ENCODE measurements around the gene EXOC7.
"Not testable (repeated sequence)": the region's sequence is repeated elsewhere in the genome, so short reads cannot be mapped to it uniquely, and the experiment has no call there.

The EXOC7 gene

DNA sequence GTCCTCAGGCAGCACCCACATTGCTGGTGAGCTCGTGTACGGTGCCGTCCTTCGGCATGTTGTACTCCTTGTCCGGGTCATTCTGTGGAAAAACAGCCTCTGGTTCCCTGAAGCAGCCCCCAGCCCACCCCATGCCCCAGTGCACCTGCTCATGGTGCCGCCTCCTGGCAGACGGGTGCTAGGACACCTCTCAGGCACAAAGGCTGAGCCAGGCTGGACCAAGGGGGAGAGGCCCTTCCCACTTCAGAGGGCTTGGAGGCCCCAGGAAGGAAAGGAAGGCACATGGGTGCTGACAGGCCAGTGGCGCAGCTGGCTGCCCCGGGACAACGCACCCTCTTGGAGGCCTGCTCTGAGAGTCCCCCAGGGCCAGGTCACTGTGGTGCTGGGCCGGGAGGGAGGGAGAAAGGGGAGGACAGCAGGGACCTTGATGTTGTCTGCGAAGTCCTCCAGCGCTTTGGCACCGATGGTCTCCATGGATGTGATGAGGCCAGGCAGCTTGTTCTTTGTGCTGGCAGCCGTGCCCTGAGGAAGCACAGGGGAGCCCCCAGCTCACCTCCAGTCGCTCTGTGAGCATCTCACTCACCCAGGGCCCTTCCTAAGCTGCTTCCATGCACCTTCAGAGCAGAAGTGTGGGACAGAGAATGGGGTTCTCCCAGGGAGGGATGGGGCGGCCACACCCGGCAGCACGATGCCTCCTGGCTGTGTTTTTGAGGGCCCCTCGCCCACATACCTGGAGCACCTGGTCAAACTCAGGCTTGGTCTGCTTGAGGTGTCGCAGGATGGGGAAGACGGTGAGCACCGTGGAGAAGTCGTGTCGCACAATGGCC, 15.3 kb downstream of the EXOC7 start:
- in situ Hi-C loops (cut with MboI; ENCODE audit: low sequenced_read_pairs): no loop called here

DNA sequence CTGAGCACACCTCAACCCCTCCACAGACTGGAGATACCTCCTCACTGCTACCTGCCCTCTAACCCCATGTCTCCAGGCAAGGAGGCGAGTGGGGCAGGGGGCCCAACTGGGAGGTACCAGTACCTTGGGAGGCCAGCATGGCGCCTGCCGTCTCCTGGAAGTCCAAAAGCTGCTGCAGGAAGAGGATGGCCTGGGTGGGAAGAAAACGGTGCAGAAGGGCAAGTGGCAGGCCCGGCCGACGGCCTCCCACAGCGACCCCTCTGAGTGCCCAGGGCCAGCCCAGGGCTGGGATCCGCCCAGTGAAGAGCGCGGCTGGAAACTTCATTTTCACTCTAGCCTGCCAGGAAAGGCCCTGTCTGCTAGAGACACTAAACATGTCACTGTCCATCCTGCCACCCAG, 16.1 kb downstream of the EXOC7 start:
- in situ Hi-C loops (cut with MboI; ENCODE audit: low sequenced_read_pairs): no loop called here

DNA sequence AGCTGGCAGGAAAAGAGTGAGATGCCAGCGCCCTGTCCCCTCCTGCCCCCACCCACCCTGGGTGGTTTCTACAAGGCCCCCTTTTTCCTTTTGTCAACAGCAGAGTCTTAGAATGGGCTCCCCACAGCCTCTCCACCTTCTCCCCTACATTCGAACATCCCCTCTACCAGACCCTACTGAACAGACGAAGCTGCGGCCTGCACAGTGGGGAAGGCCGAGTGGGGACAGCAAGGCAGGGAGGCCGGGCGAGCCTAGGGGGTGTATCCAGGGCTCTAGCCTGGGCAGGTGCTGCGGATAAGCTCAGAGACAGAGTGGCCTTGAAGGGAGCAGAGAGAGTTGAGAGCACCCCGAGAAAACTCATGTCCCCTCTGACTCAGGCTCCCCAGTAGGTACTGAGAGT, 17.2 kb downstream of the EXOC7 start:
- in situ Hi-C loops (cut with MboI; ENCODE audit: low sequenced_read_pairs): no loop called here

DNA sequence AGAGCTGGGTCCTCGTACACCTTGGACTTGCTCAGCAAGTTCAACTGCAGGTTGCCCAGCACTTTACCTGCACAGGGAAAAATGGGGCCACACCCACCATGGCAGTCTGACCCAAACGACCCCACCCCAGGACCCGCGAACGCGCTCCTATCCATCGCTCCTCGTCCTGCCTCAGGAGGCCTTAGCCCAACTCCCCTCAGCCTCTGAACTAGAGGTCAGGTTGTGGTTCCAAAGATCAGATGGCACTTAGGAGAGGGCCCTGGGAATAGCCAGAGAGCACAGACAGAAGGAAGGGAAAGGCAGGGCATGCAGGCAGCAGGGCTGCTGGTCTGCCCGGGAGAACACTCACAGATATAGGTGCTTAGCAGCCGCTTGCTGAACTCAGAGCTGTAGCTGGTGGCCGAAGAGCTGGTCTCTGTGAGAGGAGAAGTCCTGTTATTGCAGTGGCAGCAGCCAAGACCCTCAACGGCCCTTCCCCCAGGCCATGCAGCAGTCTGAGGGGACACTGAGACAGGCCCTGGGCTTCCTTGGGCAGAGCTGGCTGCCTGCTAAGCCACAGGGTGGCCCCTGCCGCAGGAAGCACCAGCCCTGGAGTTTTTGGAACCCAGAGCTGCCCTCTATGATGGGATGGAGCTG, 17.7 kb downstream of the EXOC7 start:
- in situ Hi-C loops (cut with MboI; ENCODE audit: low sequenced_read_pairs): no loop called here

DNA sequence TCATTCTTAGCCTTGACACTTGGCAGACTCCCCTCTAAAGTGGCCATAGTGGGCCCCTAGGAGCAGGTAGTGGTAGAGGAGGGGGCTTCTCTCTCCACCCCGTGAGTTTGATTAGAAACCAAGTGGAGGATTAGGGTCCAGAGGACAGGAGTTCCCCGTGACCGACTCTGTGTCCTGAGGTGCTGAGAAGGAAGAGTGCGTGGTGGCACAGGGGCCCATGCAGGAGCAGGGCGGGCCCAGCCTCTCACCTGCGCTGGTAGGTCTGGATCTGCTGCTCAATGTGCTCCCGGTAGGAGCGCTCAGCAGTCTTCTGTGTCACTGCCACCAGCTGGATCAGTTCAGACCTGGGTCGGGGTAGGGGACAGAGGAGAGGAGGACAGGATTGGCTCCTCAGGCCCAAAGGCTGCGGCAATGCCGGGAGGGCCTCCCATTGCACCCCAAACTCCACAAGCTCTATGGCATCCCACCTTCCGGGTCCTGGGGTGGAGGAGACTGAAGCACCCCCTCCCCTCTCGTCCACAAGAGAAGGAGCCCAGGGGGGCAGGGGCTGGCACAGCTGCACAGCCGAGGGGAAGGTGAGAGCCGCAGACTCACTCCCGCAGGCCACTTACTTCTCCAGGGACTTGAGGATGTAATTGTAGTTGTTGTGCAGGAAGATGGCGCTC, 18.4 kb downstream of the EXOC7 start:
- in situ Hi-C loops (cut with MboI; ENCODE audit: low sequenced_read_pairs): no loop called here

DNA sequence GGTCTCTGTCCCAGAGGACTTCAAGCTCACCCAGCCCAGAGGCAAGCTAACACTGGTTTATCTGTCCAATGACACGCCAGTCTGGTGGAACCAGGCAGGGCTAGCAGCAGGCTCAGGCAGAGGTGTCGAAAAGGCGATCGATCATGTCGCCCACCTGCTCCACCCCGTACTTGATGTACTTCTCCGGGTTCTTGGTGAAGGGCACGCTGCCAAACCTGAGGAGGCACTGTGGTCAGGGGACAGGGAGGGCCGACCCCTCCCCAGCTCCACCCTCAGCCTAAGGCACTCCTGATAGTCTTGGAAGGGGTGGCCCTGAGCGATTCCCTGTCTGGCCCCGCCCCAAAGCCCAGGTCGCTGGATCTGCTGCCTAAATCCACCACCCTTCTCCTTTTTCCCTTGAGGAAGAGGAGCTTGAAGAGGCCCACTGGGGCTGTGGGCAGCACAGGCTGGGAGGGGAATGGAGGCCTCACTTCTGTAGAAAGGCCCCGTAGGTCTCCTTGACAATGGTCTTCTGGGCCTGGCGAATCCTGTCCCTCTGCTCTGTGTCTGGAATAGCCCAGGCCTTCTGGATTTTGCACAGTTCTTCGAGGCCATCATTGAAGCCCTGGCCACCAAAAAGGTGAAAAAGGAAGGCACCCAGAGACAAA, 19.9 kb downstream of the EXOC7 start:
- in situ Hi-C loops (cut with MboI; ENCODE audit: low sequenced_read_pairs): no loop called here

DNA sequence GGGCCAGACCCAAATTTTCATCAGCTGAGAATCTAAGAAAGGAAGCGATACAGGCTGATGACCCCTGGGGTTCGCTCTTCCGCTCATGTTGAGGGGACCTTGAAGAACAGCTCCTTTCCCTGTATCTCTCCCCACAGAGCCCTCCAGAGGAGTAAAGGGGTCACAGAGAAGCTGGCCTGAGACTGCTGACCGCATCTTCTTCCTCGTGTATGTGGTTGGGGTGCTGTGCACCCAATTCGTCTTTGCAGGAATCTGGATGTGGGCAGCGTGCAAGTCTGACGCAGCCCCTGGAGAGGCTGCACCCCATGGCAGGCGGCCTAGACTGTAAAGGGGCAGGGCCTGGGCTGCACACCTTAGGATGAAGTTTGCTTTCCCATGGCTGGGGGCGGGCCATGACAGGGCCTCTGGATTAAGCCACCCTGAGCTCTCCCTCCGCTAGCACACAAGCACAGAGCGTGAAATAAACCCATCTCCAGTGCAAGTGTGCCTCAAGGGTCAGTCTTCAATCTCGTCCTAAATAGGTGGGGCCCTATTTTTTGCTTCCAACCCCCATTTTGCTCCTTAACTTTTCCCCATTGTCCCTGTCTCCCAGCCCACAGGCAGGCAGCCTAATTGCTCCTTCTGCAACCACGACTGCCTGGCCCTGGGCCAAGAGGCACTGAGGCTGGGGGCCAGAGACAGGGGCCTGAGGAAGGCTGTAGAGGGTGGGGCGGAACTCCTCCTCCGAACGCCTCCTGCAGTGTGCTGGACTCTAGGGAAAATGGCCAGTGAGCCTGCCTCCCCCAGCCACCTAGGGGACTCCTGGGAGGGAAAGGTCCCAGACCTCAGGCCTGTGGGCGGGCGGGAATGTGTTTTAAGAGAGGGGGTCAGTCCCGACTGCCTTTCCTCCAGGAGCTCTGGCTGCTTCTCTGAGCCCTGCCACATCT, 21.0 kb downstream of the EXOC7 start:
- in situ Hi-C loops (cut with MboI; ENCODE audit: low sequenced_read_pairs): no loop called here

DNA sequence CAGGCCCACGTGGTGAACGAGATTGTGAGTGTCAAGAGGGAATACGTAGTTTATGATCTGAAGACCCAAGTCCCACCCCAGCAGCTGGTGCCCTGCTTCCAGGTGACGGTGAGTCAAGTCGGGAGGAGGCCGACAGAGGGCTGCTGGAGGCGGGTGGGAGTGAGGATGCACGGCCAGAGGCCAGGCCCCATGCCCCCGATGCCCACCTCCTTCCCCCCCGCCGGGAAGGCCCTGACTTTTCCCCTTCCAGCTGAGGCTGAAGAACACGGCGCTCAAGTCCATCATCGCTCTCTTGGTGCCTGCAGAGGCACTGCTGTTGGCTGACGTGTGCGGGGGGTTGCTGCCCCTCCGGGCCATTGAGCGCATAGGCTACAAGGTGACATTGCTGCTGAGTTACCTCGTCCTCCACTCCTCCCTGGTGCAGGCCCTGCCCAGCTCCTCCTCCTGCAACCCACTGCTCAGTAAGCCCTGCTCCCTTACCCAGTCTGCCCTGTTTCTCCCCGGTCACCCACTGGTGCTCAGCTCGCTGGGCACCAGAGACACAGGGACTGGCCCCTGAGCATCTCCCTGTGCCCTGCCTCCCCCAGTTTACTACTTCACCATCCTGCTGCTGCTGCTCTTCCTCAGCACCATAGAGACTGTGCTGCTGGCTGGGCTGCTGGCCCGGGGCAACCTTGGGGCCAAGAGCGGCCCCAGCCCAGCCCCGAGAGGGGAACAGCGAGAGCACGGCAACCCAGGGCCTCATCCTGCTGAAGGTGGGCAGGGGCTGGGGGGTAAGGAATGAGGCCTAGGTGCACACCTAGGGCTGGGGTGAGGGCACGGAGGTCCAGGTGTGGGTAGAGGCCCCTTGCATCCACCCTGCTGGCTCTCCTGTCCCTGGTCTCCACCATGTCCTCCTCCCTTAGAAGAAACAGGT, 22.0 kb downstream of the EXOC7 start:
- in situ Hi-C loops (cut with MboI; ENCODE audit: low sequenced_read_pairs): no loop called here

DNA sequence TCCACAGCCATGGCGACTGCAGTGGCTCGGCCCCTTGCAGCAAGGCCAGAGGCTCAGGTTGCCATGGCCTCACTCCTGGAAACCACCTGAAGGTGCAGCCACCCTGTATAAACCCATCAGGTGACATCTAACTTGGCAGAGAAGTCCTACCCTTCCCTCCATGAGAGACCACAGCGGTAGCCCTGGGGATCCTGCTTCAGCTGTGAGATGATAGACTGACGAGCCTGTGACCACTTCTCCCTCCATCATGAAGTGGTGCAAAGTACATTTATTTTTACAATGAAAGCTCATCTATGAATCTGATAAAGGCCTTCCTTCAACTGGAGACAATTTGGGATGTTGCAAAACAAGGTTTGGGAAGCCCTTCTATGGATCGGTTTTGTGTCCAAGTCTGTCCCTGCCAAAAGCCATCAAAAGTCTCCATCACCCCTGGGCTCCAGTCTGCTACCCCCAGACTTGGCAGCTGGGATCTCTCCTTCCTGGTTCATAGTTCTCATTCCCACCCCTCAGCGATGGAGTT, 22.8 kb downstream of the EXOC7 start:
- in situ Hi-C loops (cut with MboI; ENCODE audit: low sequenced_read_pairs): no loop called here

DNA sequence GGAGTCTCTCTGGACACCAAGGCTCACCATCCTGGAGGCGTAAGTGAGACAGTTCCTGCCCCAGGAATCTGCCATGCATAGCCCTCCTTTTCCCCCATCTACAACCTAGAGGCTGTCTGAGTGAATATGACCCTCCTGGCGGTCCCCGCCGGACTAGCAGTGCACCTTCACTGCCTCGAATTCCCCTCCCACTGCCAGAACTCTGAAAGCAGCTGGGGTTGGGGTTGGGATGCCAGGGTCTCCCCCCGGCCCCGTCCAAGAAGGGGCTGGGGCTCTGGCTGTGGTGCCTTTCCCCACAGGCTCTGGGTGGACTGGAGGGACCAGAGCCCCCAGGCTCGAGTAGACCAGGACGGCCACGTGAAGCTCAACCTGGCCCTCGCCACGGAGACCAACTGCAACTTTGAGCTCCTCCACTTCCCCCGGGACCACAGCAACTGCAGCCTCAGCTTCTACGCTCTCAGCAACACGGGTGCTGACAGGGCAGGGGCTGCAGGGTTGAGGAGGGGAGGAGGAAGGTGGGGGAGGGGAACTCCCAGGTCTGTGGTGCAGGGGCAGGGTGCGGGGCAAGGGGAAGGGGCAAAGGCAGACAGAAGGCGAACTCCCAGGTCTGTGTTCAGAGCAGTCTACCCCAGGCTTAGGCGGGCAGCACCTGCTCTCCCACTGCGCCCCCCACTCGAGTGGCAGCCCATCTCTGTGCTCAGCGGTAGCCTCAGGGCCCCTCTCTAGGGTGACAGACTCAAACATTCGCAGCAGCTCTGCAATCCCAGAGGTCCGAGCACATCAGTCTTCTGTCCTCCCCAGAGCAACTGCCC, 23.4 kb downstream of the EXOC7 start:
- in situ Hi-C loops (cut with MboI; ENCODE audit: low sequenced_read_pairs): no loop called here

DNA sequence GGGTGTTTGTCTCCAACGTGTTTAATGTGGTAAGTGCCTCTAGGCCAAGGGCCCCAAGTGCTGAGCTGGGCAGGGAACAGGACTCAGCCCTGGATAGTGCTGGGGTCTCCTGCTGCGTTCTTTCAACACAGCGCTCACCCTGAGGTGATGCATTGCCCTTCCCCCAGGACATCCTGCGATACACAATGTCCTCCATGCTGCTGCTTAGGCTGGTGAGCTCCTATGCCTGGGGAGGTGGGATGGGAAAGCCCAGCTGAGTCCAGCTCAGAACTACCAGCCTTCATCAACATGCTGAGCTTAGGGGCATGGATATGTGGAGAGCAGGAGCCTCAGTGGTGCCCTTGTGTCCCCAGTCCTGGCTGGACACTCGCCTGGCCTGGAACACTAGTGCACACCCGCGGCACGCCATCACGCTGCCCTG, 24.0 kb downstream of the EXOC7 start:
- in situ Hi-C loops (cut with MboI; ENCODE audit: low sequenced_read_pairs): no loop called here

DNA sequence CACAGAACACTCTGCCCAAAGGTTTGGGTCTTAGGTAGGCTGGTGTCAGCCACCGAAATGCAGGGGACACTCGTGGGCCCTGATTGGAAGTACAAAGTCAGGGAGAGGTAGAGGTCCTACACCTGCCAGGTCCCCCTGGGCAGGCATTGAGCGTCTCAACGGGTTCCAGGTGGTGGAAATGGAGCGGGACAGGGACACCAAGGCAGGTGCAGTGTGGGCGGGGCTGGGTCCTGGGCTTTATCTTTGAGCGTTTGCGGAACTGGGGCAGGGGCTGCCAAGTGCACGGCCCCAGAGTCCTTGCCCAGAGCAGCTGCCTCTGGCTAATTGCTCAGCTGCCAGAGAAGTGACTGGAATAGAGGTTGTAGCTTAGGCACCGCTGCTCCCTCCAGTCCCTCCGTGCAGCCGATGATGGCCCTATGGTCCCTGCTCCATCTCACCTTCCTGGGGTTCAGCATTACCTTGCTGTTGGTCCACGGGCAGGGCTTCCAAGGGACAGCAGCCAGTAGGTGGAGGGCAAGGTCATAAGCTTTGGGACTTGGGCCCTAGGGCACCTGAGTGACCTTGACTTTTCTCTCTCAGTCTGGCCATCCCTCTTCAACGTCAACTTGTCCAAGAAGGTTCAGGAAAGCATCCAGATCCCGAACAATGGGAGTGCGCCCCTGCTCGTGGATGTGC, 24.6 kb downstream of the EXOC7 start, which contains the start of gene ZACN:
TSS of gene ZACN (plus strand) at position 323 of the 675 bp plus-strand sequence. CDS start at position 406, 83 bp downstream.
- in situ Hi-C loops (cut with MboI; ENCODE audit: low sequenced_read_pairs): no loop called here

DNA sequence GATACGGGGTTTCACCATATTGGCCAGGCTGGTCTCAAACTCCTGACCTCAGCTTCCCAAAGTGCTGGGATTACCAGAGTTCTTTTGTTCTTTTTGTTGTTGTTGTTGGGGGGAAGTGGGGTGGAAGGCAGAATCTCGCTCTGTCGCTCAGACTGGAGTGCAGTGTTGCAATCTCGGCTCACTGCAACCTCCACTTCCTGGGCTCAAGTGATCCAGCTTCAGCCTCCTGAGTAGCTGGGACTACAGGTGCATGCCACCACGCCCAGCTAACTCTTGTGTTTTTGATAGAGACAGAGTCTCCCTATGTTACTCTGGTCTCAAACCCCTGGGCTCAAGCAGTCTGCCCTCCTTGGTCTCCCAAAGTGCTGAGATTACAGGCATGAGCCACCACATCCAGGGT, 25.2 kb downstream of the EXOC7 start:
- in situ Hi-C loops (cut with MboI; ENCODE audit: low sequenced_read_pairs): not testable (repeated sequence)

DNA sequence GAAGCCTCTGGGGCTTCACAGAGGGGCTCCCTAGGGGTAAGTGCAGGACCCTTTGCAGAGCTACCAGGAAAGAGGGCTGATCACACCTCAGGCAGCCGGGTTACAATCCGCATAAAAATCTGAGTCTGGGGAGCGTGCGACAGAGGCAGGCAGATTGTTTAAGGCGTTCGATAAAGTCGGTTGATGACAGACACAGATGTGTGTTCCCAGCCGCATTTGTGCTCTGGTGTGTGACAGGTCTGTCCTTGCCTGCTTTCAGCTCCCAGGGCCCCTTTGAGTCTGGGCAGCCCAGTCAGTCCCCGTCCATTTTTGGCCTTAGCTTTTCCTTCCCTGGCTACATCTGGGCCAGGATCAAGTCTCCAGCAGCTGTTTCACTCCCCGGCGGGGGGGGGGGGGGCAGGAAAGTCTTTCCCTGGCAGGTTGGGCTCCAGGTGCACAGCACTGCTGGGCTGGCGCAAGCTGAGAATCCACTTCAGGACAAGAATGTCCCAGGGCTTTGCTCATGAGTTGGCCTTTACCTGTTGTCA, 25.9 kb downstream of the EXOC7 start:
- in situ Hi-C loops (cut with MboI; ENCODE audit: low sequenced_read_pairs): no loop called here

DNA sequence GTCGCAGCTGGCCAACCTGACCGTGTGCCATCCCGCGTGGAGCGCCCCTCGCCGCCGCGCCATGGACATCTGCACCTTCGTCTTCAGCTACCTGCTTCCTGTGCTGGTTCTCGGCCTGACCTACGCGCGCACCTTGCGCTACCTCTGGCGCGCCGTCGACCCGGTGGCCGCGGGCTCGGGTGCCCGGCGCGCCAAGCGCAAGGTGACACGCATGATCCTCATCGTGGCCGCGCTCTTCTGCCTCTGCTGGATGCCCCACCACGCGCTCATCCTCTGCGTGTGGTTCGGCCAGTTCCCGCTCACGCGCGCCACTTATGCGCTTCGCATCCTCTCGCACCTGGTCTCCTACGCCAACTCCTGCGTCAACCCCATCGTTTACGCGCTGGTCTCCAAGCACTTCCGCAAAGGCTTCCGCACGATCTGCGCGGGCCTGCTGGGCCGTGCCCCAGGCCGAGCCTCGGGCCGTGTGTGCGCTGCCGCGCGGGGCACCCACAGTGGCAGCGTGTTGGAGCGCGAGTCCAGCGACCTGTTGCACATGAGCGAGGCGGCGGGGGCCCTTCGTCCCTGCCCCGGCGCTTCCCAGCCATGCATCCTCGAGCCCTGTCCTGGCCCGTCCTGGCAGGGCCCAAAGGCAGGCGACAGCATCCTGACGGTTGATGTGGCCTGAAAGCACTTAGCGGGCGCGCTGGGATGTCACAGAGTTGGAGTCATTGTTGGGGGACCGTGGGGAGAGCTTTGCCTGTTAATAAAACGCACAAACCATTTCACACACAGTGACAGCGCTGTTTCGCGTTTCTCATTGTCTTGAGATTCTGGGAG, 26.6 kb downstream of the EXOC7 start:
- in situ Hi-C loops (cut with MboI; ENCODE audit: low sequenced_read_pairs): no loop called here

DNA sequence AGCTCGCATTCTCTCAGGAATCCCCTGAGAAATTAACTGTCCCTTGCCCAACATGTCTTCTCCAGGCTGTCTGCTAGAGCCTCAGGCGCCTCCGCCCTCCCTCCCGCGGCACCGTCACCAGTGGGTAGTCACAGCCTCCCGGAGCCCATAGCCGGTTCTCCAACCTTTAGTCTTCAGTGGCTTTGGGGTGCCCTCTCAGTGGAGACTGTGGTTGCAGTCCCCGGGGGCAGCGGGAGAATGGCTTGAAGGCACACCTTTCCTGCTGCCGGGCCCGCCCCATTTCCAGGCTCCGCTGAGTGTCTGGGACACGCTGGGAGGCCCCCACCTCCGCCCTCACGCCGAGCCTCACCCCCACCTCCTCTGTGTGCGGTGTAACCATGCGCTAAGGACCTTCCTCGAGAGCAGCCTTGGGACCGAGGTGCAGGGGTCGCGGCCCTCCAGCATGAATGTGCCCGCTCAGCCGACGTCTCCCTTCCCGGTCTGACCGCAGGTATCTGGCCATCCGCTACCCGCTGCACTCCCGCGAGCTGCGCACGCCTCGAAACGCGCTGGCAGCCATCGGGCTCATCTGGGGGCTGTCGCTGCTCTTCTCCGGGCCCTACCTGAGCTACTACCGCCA, 27.3 kb downstream of the EXOC7 start:
- in situ Hi-C loops (cut with MboI; ENCODE audit: low sequenced_read_pairs): no loop called here

Data from hTERT RPE-1 (cell line).